HG02623 (cell line): ENCODE data around the gene FAM81B.
"Not testable (repeated sequence)": the region's sequence is repeated elsewhere in the genome, so short reads cannot be mapped to it uniquely, and the experiment has no call there.

Experiments used
- ATAC-seq: cut with Tn5 transposase; IDR thresholded peaks from one replicate; pipeline ENCODE4 v1.9.1; 2021; ENCODE audit warnings: moderate library complexity; ENCODE audit not compliant: unreplicated experiment

The FAM81B gene, protein sequence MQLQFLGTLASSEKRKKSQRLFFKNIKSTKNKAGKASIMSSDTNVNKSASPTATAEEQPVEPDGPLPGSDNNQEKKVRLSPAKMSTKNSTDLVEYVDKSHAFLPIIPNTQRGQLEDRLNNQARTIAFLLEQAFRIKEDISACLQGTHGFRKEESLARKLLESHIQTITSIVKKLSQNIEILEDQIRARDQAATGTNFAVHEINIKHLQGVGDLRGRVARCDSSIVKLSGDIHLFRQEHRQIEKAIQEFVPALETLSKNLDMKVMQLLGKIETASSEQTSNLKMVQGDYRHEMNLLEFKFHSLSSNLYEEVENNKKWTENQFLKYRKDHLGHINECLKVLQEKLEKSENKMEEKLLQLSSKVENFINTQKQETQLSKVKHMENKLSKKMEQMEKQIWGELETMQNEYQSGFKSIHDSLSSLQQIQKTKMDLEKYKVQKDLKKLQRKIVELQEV

GRCh38 chr5:95390812-95391492 lies at the start of gene FAM81B:
Gene FAM81B (plus strand): TSS chr5:95391366. CDS start chr5:95391390, 24 bp downstream.
- no peak for ATAC-seq

DNA sequence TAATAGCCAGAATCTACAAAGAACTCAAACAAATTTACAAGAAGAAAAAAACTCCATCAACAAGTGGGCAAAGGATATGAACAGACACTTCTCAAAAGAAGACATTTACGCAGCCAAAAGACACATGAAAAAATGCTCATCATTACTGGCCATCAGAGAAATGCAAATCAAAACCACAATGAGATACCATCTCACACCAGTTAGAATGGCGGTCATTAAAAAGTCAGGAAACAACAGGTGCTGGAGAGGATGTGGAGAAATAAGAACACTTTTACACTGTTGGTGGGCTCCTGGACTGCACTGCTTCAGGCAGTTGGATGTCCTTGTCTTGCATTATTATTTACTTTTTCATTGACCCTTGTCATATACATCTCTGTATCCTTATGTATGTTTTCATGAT lies 49.7 kb upstream of the FAM81B start:
- ATAC-seq: not testable (repeated sequence)

GRCh38 chr5:95347506-95348120 lies 43.6 kb upstream of the FAM81B start:
- ATAC-seq: no peak

DNA sequence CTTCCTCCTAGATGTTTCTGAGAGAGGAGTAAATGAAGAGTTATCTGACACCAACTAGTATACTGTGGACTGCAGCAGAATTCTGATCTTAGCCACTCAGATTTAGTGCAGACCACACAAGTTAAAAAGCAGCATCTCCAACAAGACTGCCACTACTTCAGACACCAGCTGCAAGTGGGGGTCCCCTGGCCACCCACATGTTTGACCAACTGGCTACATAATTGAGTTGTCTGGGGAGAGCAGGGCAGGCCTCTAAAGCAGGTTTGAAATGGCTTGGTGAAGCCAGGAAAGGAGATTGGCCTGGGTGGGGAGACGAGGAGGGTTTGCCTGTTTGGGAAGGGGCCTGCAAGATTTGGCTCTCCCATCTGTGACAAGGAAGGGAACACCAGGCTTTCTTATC lies 40.5 kb upstream of the FAM81B start:
- no peak for ATAC-seq

GRCh38 chr5:95352691-95353090 lies 38.5 kb upstream of the FAM81B start:
- no peak for ATAC-seq

GRCh38 chr5:95358320-95358719 lies 32.8 kb upstream of the FAM81B start:
- ATAC-seq: no peak

DNA sequence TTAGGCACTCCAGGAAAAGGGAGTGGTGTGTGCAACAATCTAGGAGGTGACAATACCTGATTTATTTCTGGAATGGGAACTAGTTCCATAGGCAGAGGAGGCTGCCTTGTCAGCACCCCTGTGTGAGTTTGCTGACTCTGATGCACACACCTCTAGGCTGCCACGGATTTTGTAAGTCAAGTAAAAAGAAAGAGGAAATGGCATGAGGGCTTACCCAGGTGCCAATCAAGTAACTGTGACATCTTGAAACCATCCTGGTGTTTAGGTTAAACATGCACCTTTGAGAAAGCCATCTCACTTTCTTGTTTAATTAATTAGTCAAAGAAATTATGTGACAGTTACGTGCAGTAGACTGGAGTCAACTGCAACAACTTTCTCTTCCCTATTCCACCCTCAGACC lies 32.3 kb upstream of the FAM81B start:
- ATAC-seq: no peak

DNA sequence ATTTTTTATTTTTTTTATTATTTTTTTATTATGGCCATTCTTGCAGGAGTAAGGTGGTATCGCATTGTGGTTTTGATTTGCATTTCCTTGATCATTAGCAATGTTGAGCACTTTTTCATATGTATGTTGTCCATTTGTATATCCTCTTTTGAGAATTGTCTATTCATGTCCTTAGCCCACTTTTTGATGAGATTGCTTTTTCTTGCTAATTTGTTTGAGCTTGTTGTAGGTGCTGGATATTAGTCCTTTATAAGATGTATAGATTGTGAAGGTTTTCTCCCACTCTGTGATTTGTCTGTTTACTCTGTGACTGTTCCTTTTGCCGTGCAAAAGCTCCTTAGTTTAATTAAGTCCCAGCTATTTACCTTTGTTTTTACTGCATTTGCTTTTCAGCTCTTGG lies 30.5 kb upstream of the FAM81B start:
- ATAC-seq: not testable (repeated sequence)

DNA sequence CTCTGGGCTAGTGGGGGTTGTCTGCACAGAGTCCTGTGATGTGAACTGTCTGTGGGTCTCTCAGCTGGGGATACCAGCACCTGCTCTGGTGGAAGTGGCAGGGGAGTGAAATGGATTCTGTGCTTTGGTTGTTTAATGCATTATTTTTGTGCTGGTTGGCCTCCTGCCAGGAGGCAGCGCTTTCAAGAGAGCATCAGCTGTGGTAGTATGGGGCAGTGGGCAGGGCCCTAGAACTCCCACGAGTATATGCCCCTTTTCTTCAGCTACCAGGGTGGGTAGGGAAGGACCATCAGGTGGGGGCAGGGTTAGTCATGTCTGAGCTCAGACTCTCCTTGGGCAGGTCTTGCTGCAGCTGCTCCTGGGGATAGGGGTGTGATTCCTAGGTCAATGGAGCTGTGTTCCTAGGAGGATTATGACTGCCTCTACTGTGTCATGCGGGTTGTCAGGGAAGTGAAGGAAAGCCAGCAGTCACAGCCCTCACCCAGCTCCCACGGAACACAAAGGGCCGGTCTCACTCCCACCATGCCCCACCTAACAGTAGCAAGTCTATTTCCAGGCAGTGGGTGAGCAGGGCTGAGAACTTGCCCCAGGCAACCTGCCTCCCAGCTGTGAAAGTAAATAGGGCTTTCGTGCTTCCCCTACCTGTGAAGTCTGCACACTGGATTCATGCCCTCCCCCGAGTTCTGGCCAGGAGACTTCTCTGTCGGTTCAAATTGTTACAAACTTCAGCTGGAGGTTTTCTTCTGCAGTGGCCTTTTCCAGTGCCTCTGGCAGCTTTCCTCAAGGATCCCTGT lies 25.7 kb upstream of the FAM81B start:
- no peak for ATAC-seq

- ATAC-seq: no peak
Measured at GRCh38 chr5:95369782-95370181, 21.4 kb upstream of the FAM81B start.

DNA sequence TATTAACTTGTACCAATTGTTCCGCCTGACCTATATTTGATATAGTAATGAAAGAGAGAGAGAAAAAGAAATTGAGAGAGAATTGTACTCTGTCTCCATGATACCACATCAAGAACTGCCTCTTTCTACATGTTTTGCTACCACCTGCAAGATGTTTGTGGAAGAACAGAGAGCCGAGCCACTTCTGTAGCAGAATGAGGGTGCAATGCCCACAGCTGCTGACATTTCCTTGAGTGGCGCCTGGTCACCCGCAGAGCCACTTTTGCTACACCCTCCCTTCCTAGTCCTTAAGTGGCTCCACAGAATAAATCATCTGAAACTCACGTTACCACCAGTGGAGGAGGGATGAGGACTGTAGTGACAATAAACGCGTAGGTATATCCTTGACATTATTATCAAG lies 17.1 kb upstream of the FAM81B start:
- no peak for ATAC-seq

- no peak for ATAC-seq
Measured at GRCh38 chr5:95375591-95375990, 15.6 kb upstream of the FAM81B start.

DNA sequence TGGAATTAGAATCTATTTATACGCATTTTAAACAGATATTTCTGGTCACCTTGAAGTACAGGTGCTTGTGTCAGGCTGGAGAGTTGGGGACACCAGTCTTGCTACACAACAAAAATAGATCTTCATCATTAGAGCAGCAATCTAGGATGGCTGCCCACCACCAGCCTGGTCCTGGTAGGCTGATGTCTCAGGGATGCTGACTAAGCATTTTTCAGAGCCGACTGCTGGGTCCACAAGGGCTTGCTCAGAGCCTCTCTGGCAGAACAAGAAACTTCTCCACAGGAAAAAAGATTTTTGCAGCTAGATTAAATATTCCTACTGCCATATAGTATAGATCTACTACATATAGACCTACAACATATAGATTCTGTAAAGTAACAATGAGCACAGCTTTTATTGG lies 12.0 kb upstream of the FAM81B start:
- ATAC-seq: no peak

- ATAC-seq: no peak
Measured at GRCh38 chr5:95380103-95380628, 11.0 kb upstream of the FAM81B start.

- no peak for ATAC-seq
Measured at GRCh38 chr5:95382801-95383200, 8.4 kb upstream of the FAM81B start.

DNA sequence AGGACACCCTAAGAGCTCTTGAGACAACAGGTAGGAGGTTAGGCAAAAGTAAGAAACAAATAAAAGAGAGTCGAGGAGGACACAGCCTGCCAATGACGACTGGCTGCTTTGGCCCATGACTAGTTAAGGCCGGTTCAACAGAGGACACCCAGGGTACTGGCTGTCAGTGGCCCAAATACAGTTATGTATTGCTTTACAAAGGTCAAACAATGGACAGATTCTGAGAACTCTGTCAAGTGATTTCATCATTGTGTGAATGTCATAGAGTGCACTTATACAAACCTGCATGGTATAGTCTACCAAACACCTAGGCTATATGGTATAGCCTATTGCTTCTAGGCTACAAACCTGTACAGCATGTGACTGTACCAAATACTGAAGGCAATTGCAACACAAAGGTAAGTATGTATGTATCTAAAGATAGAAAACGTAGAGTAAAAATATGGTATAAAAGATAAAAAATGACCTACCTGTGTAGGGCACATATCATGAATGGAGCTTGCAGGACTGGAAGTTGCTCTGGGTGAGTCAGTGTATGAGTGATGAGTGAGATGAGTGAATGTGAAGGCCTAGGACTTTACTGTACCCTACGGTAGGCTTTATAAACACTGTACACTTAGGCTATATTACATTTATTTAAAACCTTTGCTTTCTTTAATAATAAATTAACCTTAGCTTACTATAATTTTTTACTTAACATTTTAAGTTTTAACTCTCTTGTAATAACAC lies 6.5 kb upstream of the FAM81B start:
- ATAC-seq: no peak

GRCh38 chr5:95385334-95385733 lies 5.8 kb upstream of the FAM81B start:
- ATAC-seq: no peak

DNA sequence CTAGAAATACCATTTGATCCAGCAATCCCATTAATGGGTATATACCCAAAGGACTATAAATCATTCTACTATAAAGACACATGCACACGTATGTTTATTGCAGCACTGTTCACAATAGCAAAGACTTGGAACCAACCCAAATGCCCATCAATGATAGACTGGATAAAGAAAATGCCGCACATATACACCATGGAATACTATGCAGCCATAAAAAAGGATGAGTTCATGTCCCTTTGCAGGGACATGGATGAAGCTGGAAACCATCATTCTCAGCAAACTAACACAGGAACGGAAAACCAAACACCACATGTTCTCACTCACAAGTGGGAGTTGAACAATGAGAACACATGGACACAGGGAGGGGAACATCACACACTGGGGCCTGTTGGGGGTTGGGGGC lies 799 bp downstream of the FAM81B start:
- not testable (repeated sequence) for ATAC-seq

GRCh38 chr5:95392593-95393182 lies 1.5 kb downstream of the FAM81B start:
- no peak for ATAC-seq

DNA sequence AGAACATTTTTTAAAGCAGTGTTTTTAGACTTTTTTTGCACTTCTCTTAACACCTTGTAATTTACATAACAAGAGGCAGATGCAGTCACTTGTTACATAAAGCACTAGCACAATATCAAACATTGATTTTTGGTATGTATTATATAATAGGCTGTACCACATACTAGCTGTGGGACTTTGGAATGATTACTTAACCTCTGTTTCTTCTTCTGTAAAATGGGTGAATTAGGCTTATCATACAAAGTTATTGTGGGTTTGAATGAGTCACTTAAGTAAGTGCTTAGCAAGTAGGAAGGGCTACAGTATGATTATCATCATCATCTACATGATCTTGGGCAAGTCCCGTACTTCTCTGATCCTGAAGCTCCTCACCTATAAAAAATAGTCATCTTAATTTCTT lies 2.1 kb downstream of the FAM81B start:
- no peak for ATAC-seq
